PFSK-1 (cell line): Measurements from ENCODE around the gene GABRR3.

Experiments
- POLR2AphosphoS5 ChIP-seq: IDR thresholded peaks from 2 replicates; pipeline ENCODE4 v1.6.1; 2012; ENCODE audit warnings: low read depth, mild to moderate bottlenecking, control low read depth, low read length, moderate library complexity
- REST ChIP-seq, 2 experiments: IDR thresholded peaks; 2 replicates each; pipeline versions ENCODE4 v1.6.1 to v1.8.0; 2011 to 2012; ENCODE audit warnings: low read depth in 2 of 2, low read length in 2 of 2, control low read depth in 1 of 2, inconsistent platforms in 1 of 2, mild to moderate bottlenecking in 1 of 2, moderate library complexity in 1 of 2; ENCODE audit not compliant: insufficient read depth in 1 of 2
- SIN3A ChIP-seq: IDR thresholded peaks from 2 replicates; pipeline ENCODE4 v1.6.1; 2012; ENCODE audit warnings: mild to moderate bottlenecking, low read length, moderate library complexity, borderline replicate concordance; ENCODE audit not compliant: insufficient read depth
- TAF1 ChIP-seq: IDR thresholded peaks from 2 replicates; pipeline ENCODE4 v1.6.1; 2012; ENCODE audit warnings: low read length, control low read depth, borderline replicate concordance; ENCODE audit not compliant: insufficient read depth

- TF ChIP-seq POLR2AphosphoS5 (no peak), TAF1 (no peak), REST (IDR thresholded peaks at IDR 0.05; ENCODE audit: insufficient read depth in 1 of 2, low read depth in 2 of 2, low read length in 2 of 2) (no peak), SIN3A (no peak)
Measured at GRCh38 chr3:97972976-97973375, 62.1 kb downstream of the GABRR3 start.
